ENCODE data around the gene GDPD3. TPM values are rescaled to one million over a fixed set of nuclear protein-coding genes. Genes with fewer than 3 reads are reported as not detected.
"Not testable (repeated sequence)": the region's sequence is repeated elsewhere in the genome, so short reads cannot be mapped to it uniquely, and the experiment has no call there.

GDPD3 gene
- total RNA-seq, 1 donor from 2014 or later = 1.8 TPM

DNA sequence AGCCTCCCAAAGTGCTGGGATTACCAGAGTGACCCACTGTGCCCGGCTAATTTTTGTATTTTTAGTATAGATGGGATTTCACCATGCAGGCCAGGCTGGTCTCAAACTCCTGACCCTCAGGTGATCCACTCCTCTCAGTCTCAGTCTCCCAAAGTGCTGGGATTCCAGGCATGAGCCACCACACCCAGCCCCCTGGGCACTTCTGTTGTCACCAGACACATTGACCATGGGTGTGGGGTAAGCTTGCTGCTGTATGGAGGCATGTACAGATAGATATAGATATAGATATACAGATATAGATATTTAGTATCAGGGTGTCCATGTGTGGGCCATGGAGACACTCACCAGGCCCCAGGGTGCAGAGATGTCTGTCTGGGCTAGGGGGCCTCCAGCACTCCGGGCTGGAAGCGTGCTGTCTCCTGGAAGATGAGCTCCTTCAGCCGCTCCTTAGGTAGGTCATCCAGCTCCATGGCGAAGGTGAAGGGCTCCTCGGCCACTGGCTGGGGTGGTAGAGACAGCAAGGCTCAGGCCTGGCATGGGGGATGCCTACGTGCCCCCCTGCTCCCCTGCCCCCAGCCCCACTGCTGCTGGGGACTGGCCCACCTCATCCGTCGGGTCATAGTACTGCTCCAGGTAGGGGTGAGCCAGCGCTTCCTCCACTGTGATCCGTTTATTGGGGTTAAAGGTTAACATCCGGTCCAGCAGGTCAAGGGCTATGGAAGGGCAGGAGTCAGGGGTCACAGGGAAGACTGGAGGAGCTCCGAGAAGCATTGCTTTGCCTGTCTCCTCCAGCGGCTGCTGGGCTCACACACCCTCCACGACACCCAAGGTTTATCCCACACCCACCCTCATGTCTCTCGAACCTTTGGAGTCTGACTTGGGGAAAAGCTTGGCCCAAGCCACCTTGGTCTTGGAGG is 3.2 kb upstream of the GDPD3 start:
- FAIRE-seq = no peak

DNA sequence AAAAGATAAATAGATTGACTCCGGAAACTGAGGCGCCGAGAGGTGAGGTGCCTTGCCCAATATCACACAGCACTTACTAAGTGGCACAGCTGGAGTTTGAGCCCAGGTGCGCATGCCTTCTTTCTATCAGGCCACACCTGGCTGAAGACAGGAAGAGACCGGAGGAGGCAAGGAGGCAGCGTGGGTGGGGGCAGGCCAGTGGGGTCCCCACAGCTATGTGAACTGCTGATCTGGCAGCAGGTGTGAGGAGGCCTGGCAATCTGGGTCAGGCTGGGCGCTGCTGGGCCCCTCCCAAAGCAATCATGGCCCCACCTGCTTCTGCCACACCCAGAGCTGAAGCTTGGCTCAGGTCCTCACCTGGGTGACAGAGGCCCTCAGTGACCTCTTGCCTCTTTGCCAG is 1.9 kb upstream of the GDPD3 start:
- no peaks in the 10 kb centered on the region for H3K27me3 Mint-ChIP-seq (ENCODE audit: low read depth, unreplicated experiment)
- H4K20me1 ChIP-seq (ENCODE audit: insufficient read depth, low read length) = no peaks in the 10 kb centered on the region
- no peak overlapping the region for H3K4me3 ChIP-seq (ENCODE audit: insufficient read depth, low read depth, low read length)
- FAIRE-seq (no peak), DNase-seq (ENCODE audit: low read depth) (no peak)
- peaks cover 9% of the 10 kb centered on the region for H3K36me3 ChIP-seq (ENCODE audit: insufficient read depth, low read length)
- no peak overlapping the region for H3K4me3 Mint-ChIP-seq (ENCODE audit: unreplicated experiment)
- H3K4me1 ChIP-seq (ENCODE audit: insufficient read depth, low read length) = no peaks in the 10 kb centered on the region
- H3K4me2 ChIP-seq (ENCODE audit: low read length) = no peak overlapping the region
- H2AFZ ChIP-seq (ENCODE audit: low read depth, low read length) = no peak overlapping the region
- no peaks in the 10 kb centered on the region for H3K9me3 Mint-ChIP-seq (ENCODE audit: unreplicated experiment)
- H3K4me1 Mint-ChIP-seq (ENCODE audit: low read depth, unreplicated experiment) = peaks cover 6% of the 10 kb centered on the region
- TF ChIP-seq EZH2 (IDR thresholded peaks at IDR 0.05; ENCODE audit: insufficient read depth, low read length) = no peak
- TF ChIP-seq CTCF (IDR thresholded peaks at IDR 0.05; ENCODE audit: insufficient read depth, low read depth, low read length) = no peak
- no peak overlapping the region for H3K27ac Mint-ChIP-seq (ENCODE audit: unreplicated experiment)
- no peaks in the 10 kb centered on the region for H3K27me3 ChIP-seq (ENCODE audit: insufficient read depth, low read length)
- no peaks in the 10 kb centered on the region for H3K79me2 ChIP-seq (ENCODE audit: insufficient read depth, low read length)
- H3K9me3 ChIP-seq (ENCODE audit: insufficient read depth, low read depth, low read length) = no peaks in the 10 kb centered on the region
- H3K9ac ChIP-seq (ENCODE audit: low read length) = no peak overlapping the region
- H3K36me3 Mint-ChIP-seq (ENCODE audit: low read depth, unreplicated experiment) = peaks cover 9% of the 10 kb centered on the region
- no peak overlapping the region for H3K27ac ChIP-seq (ENCODE audit: low read depth, low read length)

More for the DNA sequence above, 3.2 kb upstream of the GDPD3 start:
- DNase-seq (ENCODE audit: low read depth) = no peak
- no peak overlapping the region for H3K4me2 ChIP-seq (ENCODE audit: low read length)
- Mint-ChIP-seq H3K9me3 (ENCODE audit: unreplicated experiment) (no peaks in the 10 kb centered on the region), H3K36me3 (ENCODE audit: low read depth, unreplicated experiment) (peaks cover 6% of the 10 kb centered on the region), H3K27me3 (ENCODE audit: low read depth, unreplicated experiment) (no peaks in the 10 kb centered on the region), H3K4me3 (ENCODE audit: unreplicated experiment) (no peak overlapping the region), H3K4me1 (ENCODE audit: low read depth, unreplicated experiment) (no peaks in the 10 kb centered on the region), H3K27ac (ENCODE audit: unreplicated experiment) (no peak overlapping the region)
- H3K27ac ChIP-seq (ENCODE audit: low read depth, low read length) = no peak overlapping the region
- no peaks in the 10 kb centered on the region for H3K9me3 ChIP-seq (ENCODE audit: insufficient read depth, low read depth, low read length)
- peaks cover 3% of the 10 kb centered on the region for H3K4me1 ChIP-seq (ENCODE audit: insufficient read depth, low read length)
- peaks cover 9% of the 10 kb centered on the region for H3K36me3 ChIP-seq (ENCODE audit: insufficient read depth, low read length)
- no peaks in the 10 kb centered on the region for H4K20me1 ChIP-seq (ENCODE audit: insufficient read depth, low read length)
- H3K79me2 ChIP-seq (ENCODE audit: insufficient read depth, low read length) = no peaks in the 10 kb centered on the region
- H3K9ac ChIP-seq (ENCODE audit: low read length) = no peak overlapping the region
- no peak overlapping the region for H2AFZ ChIP-seq (ENCODE audit: low read depth, low read length)
- H3K4me3 ChIP-seq (ENCODE audit: insufficient read depth, low read depth, low read length) = no peak overlapping the region
- H3K27me3 ChIP-seq (ENCODE audit: insufficient read depth, low read length) = no peaks in the 10 kb centered on the region
- TF ChIP-seq CTCF (IDR thresholded peaks at IDR 0.05; ENCODE audit: insufficient read depth, low read depth, low read length) (no peak), EZH2 (IDR thresholded peaks at IDR 0.05; ENCODE audit: insufficient read depth, low read length) (no peak)

DNA sequence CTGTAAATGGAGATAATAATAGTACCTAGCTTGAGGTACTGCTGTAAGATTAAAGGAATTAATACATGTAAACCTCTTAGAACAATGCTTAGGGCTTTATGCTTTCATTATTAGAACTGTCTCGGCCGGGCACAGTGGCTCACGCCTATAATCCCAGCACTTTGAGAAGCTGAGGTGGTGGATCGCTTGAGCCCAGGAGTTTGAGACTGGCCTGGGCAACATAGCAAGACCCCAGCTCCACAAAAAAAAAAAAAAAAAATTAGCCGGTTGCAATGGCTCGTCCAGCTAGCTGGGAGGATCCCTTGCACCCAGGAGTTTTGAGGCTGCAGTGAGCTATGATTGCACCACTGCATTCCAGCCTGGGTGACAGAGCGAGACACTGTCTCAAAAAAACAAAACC is 1.5 kb upstream of the GDPD3 start:
- not testable (repeated sequence) for H4K20me1 ChIP-seq (ENCODE audit: insufficient read depth, low read length); H3K36me3 Mint-ChIP-seq (ENCODE audit: low read depth, unreplicated experiment); H2AFZ ChIP-seq (ENCODE audit: low read depth, low read length); H3K79me2 ChIP-seq (ENCODE audit: insufficient read depth, low read length); H3K4me3 Mint-ChIP-seq (ENCODE audit: unreplicated experiment); H3K27me3 Mint-ChIP-seq (ENCODE audit: low read depth, unreplicated experiment); H3K27ac Mint-ChIP-seq (ENCODE audit: unreplicated experiment); H3K4me1 ChIP-seq (ENCODE audit: insufficient read depth, low read length); H3K9me3 Mint-ChIP-seq (ENCODE audit: unreplicated experiment); H3K27me3 ChIP-seq (ENCODE audit: insufficient read depth, low read length); FAIRE-seq; H3K36me3 ChIP-seq (ENCODE audit: insufficient read depth, low read length); H3K27ac ChIP-seq (ENCODE audit: low read depth, low read length); DNase-seq (ENCODE audit: low read depth); H3K9ac ChIP-seq (ENCODE audit: low read length); H3K4me2 ChIP-seq (ENCODE audit: low read length); H3K9me3 ChIP-seq (ENCODE audit: insufficient read depth, low read depth, low read length); H3K4me3 ChIP-seq (ENCODE audit: insufficient read depth, low read depth, low read length); H3K4me1 Mint-ChIP-seq (ENCODE audit: low read depth, unreplicated experiment)
